GM23338 (cell line): ENCODE results near the gene USH2A. TPM values are rescaled to one million over a fixed set of nuclear protein-coding genes. Genes with fewer than 3 reads are reported as not detected.

ENCODE experiments used
- ATAC-seq: fragments of 200-7000 bp; cut with Tn5 transposase; 3 replicates; pipeline ENCODE4 v1.9.1; 2020
- DNase-seq: peaks from one replicate; pipeline ENCODE4 v3.0.0-alpha.2; 2015; ENCODE audit warnings: low spot score
- H2AFZ ChIP-seq: fragments of 200-600 bp; sonication (generic); 2 replicates; pipeline ENCODE4 v1.8.0; 2016; ENCODE audit warnings: antibody characterized with exemption, mild to moderate bottlenecking, moderate library complexity
- H3F3A ChIP-seq: fragments of 200-600 bp; sonication (generic); replicated peaks from 2 replicates; pipeline ENCODE4 v1.8.0; 2017; ENCODE audit warnings: antibody characterized with exemption, mixed run types, low read depth
- H3K27ac ChIP-seq: fragments of 200-600 bp; sonication (generic); 2 replicates; pipeline ENCODE4 v1.6.1; 2016; ENCODE audit warnings: low read depth
- H3K27me3 ChIP-seq: fragments of 200-600 bp; sonication (generic); 2 replicates; pipeline ENCODE4 v1.8.0; 2016; ENCODE audit warnings: mild to moderate bottlenecking, mixed run types, moderate library complexity; ENCODE audit not compliant: insufficient read depth
- H3K36me3 ChIP-seq: fragments of 200-600 bp; sonication (generic); 2 replicates; pipeline ENCODE4 v1.8.0; 2016; ENCODE audit warnings: mild to moderate bottlenecking; ENCODE audit not compliant: insufficient read depth
- H3K4me1 ChIP-seq: fragments of 200-600 bp; sonication (generic); 2 replicates; pipeline ENCODE4 v1.8.0; 2016; ENCODE audit warnings: mild to moderate bottlenecking, moderate library complexity; ENCODE audit not compliant: insufficient read depth
- H3K4me2 ChIP-seq: fragments of 200-600 bp; sonication (generic); 2 replicates; pipeline ENCODE4 v1.7.1; 2017; ENCODE audit warnings: mixed run types
- H3K4me3 ChIP-seq: fragments of 200-600 bp; sonication (generic); 2 replicates; pipeline ENCODE4 v1.6.1; 2016; ENCODE audit warnings: mixed run types
- H3K79me2 ChIP-seq: fragments of 200-600 bp; sonication (generic); replicated peaks from 2 replicates; pipeline ENCODE4 v1.8.0; 2017; ENCODE audit warnings: mild to moderate bottlenecking; ENCODE audit not compliant: insufficient read depth
- H3K9me2 ChIP-seq: fragments of 200-600 bp; sonication (generic); 2 replicates; pipeline ENCODE4 v1.8.0; 2017; ENCODE audit not compliant: insufficient read depth
- H4K20me1 ChIP-seq: fragments of 200-600 bp; sonication (generic); replicated peaks from 2 replicates; pipeline ENCODE4 v1.8.0; 2017; ENCODE audit warnings: mild to moderate bottlenecking; ENCODE audit not compliant: insufficient read depth
- H3K27ac Mint-ChIP-seq: 2 replicates; pipeline ENCODE4 v1.8.0; 2020; ENCODE audit warnings: inconsistent platforms, mild to moderate bottlenecking, moderate library complexity, mixed read lengths
- H3K27me3 Mint-ChIP-seq: 3 replicates; pipeline ENCODE4 v1.8.0; 2022; ENCODE audit warnings: low read depth, mild to moderate bottlenecking, moderate library complexity, mixed read lengths, inconsistent platforms; ENCODE audit not compliant: insufficient read depth, poor library complexity
- H3K36me3 Mint-ChIP-seq: 3 replicates; pipeline ENCODE4 v1.8.0; 2021; ENCODE audit warnings: low read depth, mild to moderate bottlenecking, inconsistent platforms, moderate library complexity, mixed read lengths
- H3K4me1 Mint-ChIP-seq: 3 replicates; pipeline ENCODE4 v1.8.0; 2020; ENCODE audit warnings: mild to moderate bottlenecking, inconsistent platforms, mixed read lengths
- H3K4me3 Mint-ChIP-seq: 3 replicates; pipeline ENCODE4 v1.8.0; 2021; ENCODE audit warnings: moderate library complexity, mild to moderate bottlenecking, inconsistent platforms, mixed read lengths
- H3K9me3 Mint-ChIP-seq: 3 replicates; pipeline ENCODE4 v1.8.0; 2020; ENCODE audit warnings: moderate library complexity, mild to moderate bottlenecking, inconsistent platforms, mixed read lengths
- CREB1 ChIP-seq: fragments of 250-450 bp; sonication (Bioruptor Pico); IDR thresholded peaks from 2 replicates; pipeline ENCODE4 v1.5.0; 2020; ENCODE audit warnings: low read depth, mild to moderate bottlenecking, moderate library complexity
- CTCF ChIP-seq, 2 experiments: fragments of 200-600 bp in 1 of 2; sonication (generic) in 1 of 2; conservative IDR thresholded peaks; 2 replicates each; pipeline versions ENCODE4 v1.5.1 to v1.6.1; 2016 to 2017; ENCODE audit warnings: antibody characterized with exemption in 2 of 2, low read depth in 2 of 2, mild to moderate bottlenecking in 2 of 2, moderate library complexity in 1 of 2
- ETS1 ChIP-seq: IDR thresholded peaks from 2 replicates; pipeline ENCODE4 v1.6.1; 2016; ENCODE audit warnings: antibody characterized with exemption
- EZH2 ChIP-seq: fragments of 200-600 bp; sonication (generic); IDR thresholded peaks from one replicate; pipeline ENCODE4 v1.8.0; 2017; ENCODE audit warnings: antibody characterized with exemption, mild to moderate bottlenecking, low read depth; ENCODE audit not compliant: unreplicated experiment
- JUNB ChIP-seq: IDR thresholded peaks from one replicate; pipeline ENCODE4 v1.6.1; 2016; ENCODE audit warnings: antibody characterized with exemption; ENCODE audit not compliant: unreplicated experiment
- REST ChIP-seq: IDR thresholded peaks from one replicate; pipeline ENCODE4 v1.6.1; 2018; ENCODE audit warnings: antibody characterized with exemption; ENCODE audit not compliant: unreplicated experiment
- ZNF331 ChIP-seq: fragments of 250-450 bp; sonication (Bioruptor Pico); IDR thresholded peaks from 2 replicates; pipeline ENCODE4 v1.5.0; 2020; ENCODE audit warnings: low read depth, mild to moderate bottlenecking, moderate library complexity
- polyA plus RNA-seq: library from polyadenylated mRNA; unstranded; fragments of >200 nt; fragmentation: Nextera tagmentation; extraction: Ambion mirVana; gene quantifications from 2 replicates; pipeline ENCODE4 v1.2.1, GENCODE V29; 2016
- total RNA-seq: library from RNA; depleted of rRNA; stranded (reverse); fragments of >200 nt; shearing (Covaris generic); gene quantifications from 2 replicates; pipeline ENCODE4 v1.2.3, GENCODE V29; 2014

The USH2A gene
- total and polyA plus RNA-seq, 2 experiments from 2014 or later: 0.03 TPM

GRCh38 chr1:215719552-215719951 lies 703.7 kb downstream of the USH2A start (continued):
- TF ChIP-seq CTCF (conservative IDR thresholded peaks at IDR 0.05; ENCODE audit: low read depth in 2 of 2): no peak
- TF ChIP-seq ZNF331 (CRISPR knock-in tag): no peak
- no peak for TF ChIP-seq ETS1
- no peak for TF ChIP-seq JUNB

DNA sequence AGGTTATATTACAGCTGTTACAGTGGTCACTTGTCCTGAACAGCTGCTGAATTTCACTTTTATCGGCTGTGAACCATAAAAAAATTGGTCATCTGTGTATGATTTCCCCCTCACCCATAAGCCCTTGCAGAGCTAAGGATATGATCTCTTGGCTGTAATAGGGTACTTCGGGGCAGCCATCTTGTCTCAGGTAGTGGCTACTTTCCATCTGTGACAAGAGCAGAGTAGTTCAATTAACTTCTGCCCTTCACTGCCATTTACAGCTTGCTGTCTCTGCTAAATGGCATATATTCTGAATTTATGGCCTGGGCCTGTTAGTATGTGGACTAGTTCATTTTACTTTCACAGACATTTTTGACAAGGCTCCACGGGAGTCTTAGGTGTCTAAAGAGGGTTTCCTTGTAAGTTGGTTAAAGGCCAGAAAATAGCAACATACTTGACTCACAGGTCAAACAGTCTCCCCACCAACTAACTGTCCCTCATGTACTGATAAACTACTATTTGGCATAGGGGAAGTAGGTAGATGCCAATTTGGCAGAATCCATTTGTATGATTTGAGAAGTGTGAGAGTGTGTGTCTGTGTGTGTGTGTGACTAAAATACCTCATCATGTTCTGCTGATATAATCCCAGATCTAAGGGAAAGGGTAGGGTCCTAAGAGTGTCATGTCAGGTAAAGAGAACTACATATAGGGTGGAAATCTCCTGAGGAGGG lies 704.5 kb downstream of the USH2A start:
- no peaks in the 10 kb centered on the region for H3K4me1 Mint-ChIP-seq
- Histone ChIP-seq H3K4me2 (no peak overlapping the region), H3K4me1 (no peaks in the 10 kb centered on the region), H3K9me2 (no peaks in the 10 kb centered on the region; the same call in 1 of the 2 replicates), H4K20me1 (no peaks in the 10 kb centered on the region), H3K27me3 (no peaks in the 10 kb centered on the region), H2AFZ (peak overlapping the region; percentile 48; the same call in 1 of the 2 replicates), H3K79me2 (no peaks in the 10 kb centered on the region), H3K36me3 (no peaks in the 10 kb centered on the region), H3K27ac (no peak overlapping the region), H3F3A (no peaks in the 10 kb centered on the region), H3K4me3 (no peak overlapping the region)
- no peak for ATAC-seq
- no peaks in the 10 kb centered on the region for H3K9me3 Mint-ChIP-seq
- TF ChIP-seq EZH2 (no peak), ETS1 (no peak), JUNB (no peak)
- peaks cover 2% of the 10 kb centered on the region for H3K27me3 Mint-ChIP-seq
- no peaks in the 10 kb centered on the region for H3K36me3 Mint-ChIP-seq
- H3K27ac Mint-ChIP-seq: no peak overlapping the region
- DNase-seq: no peak
- no peak overlapping the region for H3K4me3 Mint-ChIP-seq

GRCh38 chr1:215717677-215718426 lies 705.4 kb downstream of the USH2A start:
- Histone ChIP-seq H3F3A (no peaks in the 10 kb centered on the region), H3K36me3 (no peaks in the 10 kb centered on the region), H3K27me3 (no peaks in the 10 kb centered on the region), H3K4me2 (no peak overlapping the region), H3K4me1 (no peaks in the 10 kb centered on the region), H3K27ac (no peak overlapping the region), H2AFZ (peak overlapping the region; percentile 48; the same call in 1 of the 2 replicates), H3K79me2 (no peaks in the 10 kb centered on the region), H4K20me1 (no peaks in the 10 kb centered on the region), H3K4me3 (no peak overlapping the region), H3K9me2 (no peaks in the 10 kb centered on the region; the same call in 1 of the 2 replicates)
- Mint-ChIP-seq H3K4me3 (no peak overlapping the region), H3K4me1 (no peaks in the 10 kb centered on the region), H3K9me3 (no peaks in the 10 kb centered on the region), H3K27me3 (peaks cover 2% of the 10 kb centered on the region), H3K36me3 (no peaks in the 10 kb centered on the region), H3K27ac (no peak overlapping the region)
- DNase-seq: no peak
- ATAC-seq: no peak
- TF ChIP-seq CREB1 (no peak), JUNB (no peak), REST (no peak)
